Measurements from ENCODE around the gene RNF114.
A peak's percentile ranks its signal among the peaks of the same experiment; 100 is the strongest.
"Not testable (repeated sequence)": the region's sequence is repeated elsewhere in the genome, so short reads cannot be mapped to it uniquely, and the experiment has no call there.

RNF114 gene

DNA sequence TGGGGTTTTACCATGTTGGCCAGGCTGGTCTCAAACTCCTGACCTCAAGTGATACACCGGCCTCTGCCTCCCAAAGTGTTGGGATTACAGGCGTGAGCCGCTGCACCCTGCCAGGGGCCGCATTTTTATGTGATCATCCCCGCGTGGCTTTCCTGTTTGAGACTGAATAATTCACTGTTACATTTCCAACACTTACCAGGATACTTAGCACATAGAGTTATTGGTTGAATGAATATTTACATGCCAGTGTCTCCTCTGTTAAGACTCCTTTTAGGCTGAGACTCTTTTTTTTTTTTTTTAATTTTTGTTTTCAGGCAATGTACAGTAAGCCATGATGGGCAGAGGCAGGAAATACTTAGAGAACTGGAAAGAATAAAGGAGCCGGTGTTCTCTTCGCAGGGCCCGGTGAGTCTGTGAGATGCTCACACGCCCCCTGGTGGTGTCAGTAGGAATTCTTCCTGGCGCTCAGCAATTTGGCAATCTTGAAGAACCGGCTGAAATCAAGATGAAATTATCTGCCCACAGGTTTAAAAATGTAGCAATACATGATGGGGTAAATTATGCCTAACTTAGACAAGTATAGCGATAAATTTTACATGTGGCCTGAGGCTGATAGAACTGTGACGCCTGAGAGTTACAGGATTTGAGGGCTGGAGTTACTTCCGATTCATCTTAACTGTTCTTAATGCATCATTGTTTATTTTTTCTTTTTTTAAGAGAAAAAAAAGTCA, 7.6 kb upstream of the RNF114 start:
- peak; percentile 27 for DNase-seq

- no peak for DNase-seq
Measured at GRCh38 chr20:49929142-49929494, 7.1 kb upstream of the RNF114 start.

- DNase-seq: no peak
Measured at GRCh38 chr20:49935746-49936152, 448 bp upstream of the RNF114 start.

- no peak for DNase-seq
Measured at GRCh38 chr20:49937027-49937929, 1.1 kb downstream of the RNF114 start.

DNA sequence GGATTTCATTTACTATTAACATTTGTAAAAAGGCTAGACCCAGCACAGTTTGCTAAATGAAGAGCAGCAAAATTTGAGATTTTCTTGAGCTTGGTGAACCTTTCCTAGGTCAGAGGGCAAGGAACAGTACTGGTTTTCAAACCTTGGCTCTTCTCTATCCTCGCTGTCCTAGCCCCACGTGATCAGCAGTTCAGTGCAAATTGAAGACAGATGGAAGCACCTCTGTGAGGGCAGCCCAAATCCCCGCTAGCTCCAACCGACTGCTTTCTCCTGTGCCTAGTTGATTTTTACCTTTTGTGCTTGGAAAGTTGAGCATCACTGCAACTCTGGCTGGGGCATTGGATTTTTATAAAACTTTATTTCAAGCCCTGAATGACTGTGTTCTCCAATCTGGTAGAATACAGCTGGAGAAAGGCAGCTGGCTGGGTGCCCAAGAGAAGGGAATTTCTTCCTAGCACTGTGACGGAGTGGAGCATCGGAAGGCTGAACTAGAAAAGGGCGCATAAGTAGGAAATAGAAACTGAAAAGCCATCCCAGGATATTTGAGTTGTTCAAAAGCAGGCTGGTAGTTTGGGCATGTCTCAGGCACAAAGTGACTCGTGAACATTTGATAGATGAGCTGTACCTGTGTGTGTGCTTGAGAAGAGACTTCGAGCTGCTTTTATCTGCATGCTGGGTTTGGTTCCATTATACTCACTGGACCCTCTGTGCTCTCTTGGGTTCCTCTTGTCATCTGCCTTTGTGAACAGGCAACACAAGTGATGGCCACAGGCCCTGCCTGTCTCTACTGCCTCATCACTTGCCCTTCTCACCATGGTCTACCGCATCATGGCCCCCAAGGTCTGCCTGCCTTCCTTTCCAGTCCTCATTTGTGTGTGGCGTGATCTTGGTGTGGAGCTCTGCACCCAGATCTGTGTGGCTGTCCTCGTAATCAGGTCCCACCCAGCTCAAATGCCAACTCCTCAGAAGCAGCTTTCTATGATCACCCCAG, 2.3 kb downstream of the RNF114 start:
- no peak for DNase-seq

- DNase-seq: no peak
Measured at GRCh38 chr20:49941456-49941855, 5.3 kb downstream of the RNF114 start.

GRCh38 chr20:49942303-49942702, 6.1 kb downstream of the RNF114 start:
- DNase-seq: no peak

GRCh38 chr20:49942942-49943341, 6.7 kb downstream of the RNF114 start:
- no peak for DNase-seq

DNA sequence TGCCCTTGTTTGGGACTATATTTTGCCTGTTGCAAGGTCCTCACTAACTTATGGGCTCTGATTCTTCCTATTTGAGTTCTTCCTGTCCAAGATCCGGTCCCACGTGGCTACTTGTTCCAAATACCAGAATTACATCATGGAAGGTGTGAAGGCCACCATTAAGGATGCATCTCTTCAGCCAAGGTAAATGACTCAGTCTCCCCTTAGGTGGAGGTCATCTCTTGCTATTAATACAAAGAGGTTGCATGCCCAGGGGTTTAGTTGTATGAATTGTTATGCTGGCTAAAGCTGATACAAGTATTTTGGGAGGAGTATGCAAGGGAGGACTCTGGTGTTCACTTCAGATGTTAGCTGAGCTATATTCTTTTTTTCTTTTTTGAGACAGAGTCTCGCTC, 9.1 kb downstream of the RNF114 start:
- DNase-seq: no peak

- no peak for DNase-seq
Measured at GRCh38 chr20:49945701-49946477, 9.7 kb downstream of the RNF114 start.

DNA sequence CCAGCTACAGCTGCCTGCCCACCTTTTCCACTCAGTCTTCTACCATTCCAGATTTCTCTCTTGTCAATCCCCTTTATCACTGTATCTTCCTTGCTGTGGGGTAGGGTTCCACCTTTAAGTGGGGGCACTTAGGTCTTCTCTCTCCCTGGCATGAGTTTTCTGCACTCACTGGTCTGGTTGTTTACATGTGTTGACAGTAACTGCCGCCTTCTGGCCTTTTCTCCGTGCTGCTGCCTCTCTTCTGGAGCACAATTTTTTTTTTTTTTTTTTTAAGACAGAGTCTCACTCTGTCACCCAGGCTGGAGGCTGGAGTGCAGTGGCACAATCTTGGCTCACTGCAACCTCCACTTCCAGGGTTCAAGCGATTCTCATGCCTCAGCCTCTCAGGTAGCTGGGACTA, 12.0 kb downstream of the RNF114 start:
- no peak for DNase-seq

GRCh38 chr20:49948809-49949507, 12.8 kb downstream of the RNF114 start:
- DNase-seq: no peak

DNA sequence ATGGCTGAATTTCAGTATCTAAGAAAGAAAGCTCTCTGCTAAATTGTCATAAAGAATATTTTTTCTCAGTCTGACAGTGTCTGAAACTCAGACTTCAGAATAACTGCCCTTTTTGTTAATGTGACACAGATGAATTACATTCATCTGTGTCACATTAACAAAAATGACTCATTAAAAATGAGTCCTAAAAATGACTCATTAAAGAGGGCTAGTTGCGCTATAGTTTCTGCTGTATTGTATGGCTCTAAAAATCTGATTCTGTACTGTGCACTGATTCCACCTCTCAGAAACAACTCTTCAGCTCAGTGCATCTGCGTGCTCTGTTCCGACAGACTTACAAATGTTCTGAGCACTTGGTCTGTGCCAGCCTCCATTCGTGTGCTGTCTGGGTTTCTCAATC, 15.0 kb downstream of the RNF114 start:
- no peak for DNase-seq

GRCh38 chr20:49955167-49955566, 19.0 kb downstream of the RNF114 start:
- no peak for DNase-seq

GRCh38 chr20:49955830-49956396, 19.7 kb downstream of the RNF114 start:
- DNase-seq: not testable (repeated sequence)

DNA sequence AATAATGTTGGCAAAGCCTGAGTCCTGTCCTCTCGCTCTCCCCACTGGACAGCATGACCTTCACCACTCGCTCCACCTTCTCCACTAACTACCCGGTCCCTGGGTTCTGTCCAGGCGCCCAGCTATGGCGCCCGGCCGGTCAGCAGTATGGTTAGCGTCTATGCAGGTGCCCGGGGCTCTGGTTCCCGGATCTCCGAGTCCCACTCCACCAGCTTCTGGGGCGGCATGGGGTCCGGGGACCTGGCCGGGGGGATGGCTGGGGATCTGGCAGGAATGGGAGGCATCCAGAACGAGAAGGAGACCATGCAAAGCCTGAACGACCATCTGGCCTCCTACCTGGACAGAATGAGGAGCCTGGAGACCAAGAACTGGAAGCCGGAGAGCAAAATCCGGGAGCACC, 20.5 kb downstream of the RNF114 start:
- DNase-seq: no peak

- DNase-seq: not testable (repeated sequence)
Measured at GRCh38 chr20:49957089-49957938, 21.1 kb downstream of the RNF114 start.

GRCh38 chr20:49961413-49961812, 25.2 kb downstream of the RNF114 start:
- no peak for DNase-seq

DNA sequence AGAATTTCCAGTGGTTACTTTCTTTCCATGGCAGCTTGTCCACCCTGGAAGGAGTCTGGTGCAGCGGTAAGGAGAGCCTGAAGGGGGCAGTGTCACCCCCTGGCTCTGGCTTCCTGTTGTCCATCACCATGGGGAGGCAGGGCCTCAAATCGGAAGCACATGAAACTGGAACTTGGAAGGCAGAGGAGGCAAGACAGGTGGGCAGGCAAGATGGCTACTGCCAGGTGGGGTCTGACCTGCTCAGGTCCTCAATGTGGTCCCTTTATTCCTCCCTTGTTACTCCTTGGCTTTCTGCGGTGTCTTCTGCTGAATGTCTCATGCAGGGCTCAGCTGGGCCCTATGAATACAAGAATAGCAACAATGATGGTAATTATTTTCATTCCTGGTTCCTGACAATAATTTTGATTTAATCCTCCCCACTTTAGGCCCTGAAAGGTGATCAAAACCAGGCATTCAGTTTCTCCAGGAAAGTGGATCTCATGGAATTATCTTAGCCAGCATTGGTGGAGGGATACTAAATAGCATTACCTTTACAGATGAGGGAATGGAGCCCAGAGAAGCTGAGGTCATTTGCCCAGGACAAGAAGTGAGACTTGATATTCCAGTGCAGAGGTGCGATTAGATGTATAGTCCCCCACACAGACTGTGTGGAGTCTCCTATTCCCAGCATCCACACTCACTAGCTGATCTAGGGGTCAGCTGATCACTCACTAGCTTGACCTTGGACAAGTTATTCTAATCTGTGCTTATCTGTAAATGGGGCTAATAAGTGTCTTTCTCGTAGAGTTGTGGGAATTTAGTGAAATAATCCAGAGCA, 29.0 kb downstream of the RNF114 start:
- no peak for DNase-seq

Measured in NCI-H1048 (cell line).